Fibroblast of lung (primary cell): Measurements from ENCODE around the gene VIPR2. TPM values are rescaled to one million over a fixed set of nuclear protein-coding genes. Genes with fewer than 3 reads are reported as not detected.
"Not testable (repeated sequence)": the region's sequence is repeated elsewhere in the genome, so short reads cannot be mapped to it uniquely, and the experiment has no call there.

Experiments used
- DNase-seq, 2 donors: peaks; one replicate each; pipeline versions ENCODE4 v3.0.0 to v3.0.0-alpha.2; 2010; ENCODE audit warnings: low read depth in 2 of 2
- H2AFZ ChIP-seq: 2 replicates; pipeline ENCODE4 v1.5.1; 2012; ENCODE audit warnings: low read length, control low read depth, inconsistent platforms
- H3K27ac ChIP-seq: 2 replicates; pipeline ENCODE4 v1.5.1; 2011; ENCODE audit warnings: low read length, control low read depth; ENCODE audit not compliant: insufficient read depth
- H3K27me3 ChIP-seq: 2 replicates; pipeline ENCODE4 v1.5.1; 2011; ENCODE audit warnings: mild to moderate bottlenecking, low read length; ENCODE audit not compliant: control insufficient read depth, insufficient read depth
- H3K36me3 ChIP-seq: 2 replicates; pipeline ENCODE4 v1.5.1; 2011; ENCODE audit warnings: low read length; ENCODE audit not compliant: control insufficient read depth, insufficient read depth
- H3K4me1 ChIP-seq: 2 replicates; pipeline ENCODE4 v1.5.1; 2011; ENCODE audit warnings: low read length; ENCODE audit not compliant: control insufficient read depth, insufficient read depth; ENCODE audit errors: extremely low read depth
- H3K4me2 ChIP-seq: 2 replicates; pipeline ENCODE4 v1.5.1; 2011; ENCODE audit warnings: low read length, control low read depth; ENCODE audit not compliant: insufficient read depth; ENCODE audit errors: extremely low read depth
- H3K4me3 ChIP-seq, 4 experiments: fragments of 200-600 bp in 1 of 4; sonication (generic) in 1 of 4; replicated peaks in 1 of 4; 2 replicates each; pipeline ENCODE4 v1.5.1; 2011 to 2016; ENCODE audit warnings: low read length in 4 of 4, low read depth in 3 of 4, mild to moderate bottlenecking in 3 of 4, control low read depth in 2 of 4, inconsistent platforms in 1 of 4, mixed read lengths in 1 of 4; ENCODE audit not compliant: insufficient read depth in 1 of 4; ENCODE audit errors: control extremely low read depth in 1 of 4
- H3K79me2 ChIP-seq: 2 replicates; pipeline ENCODE4 v1.5.1; 2012; ENCODE audit warnings: mild to moderate bottlenecking, low read length, inconsistent platforms; ENCODE audit not compliant: control insufficient read depth, insufficient read depth
- H3K9ac ChIP-seq: 2 replicates; pipeline ENCODE4 v1.5.1; 2011; ENCODE audit warnings: mild to moderate bottlenecking, low read length, control low read depth; ENCODE audit not compliant: insufficient read depth
- H3K9me3 ChIP-seq: 2 replicates; pipeline ENCODE4 v1.5.1; 2012; ENCODE audit warnings: low read depth, low read length; ENCODE audit not compliant: control insufficient read depth, insufficient read depth
- H4K20me1 ChIP-seq: 2 replicates; pipeline ENCODE4 v1.5.1; 2011; ENCODE audit warnings: low read length; ENCODE audit not compliant: control insufficient read depth, insufficient read depth; ENCODE audit errors: extremely low read depth
- EZH2 ChIP-seq: IDR thresholded peaks from 2 replicates; pipeline ENCODE4 v1.5.1; 2012; ENCODE audit warnings: low read length, control low read depth, mild to moderate bottlenecking; ENCODE audit errors: missing control alignments
- polyA plus RNA-seq, 2 donors: library from polyadenylated mRNA; depleted of rRNA in 1 of 2; stranded (reverse) in 1 of 2; unstranded in 1 of 2; fragments of >200 nt; gene quantifications; 2 replicates each; pipeline ENCODE4 v1.2.1, GENCODE V29; 2011 to 2012; ENCODE audit warnings: missing spikeins in 1 of 2
- total RNA-seq: library from RNA; depleted of rRNA; stranded (reverse); fragments of >200 nt; gene quantifications from 2 replicates; pipeline ENCODE4 v1.2.1, GENCODE V29; 2014
- TF ChIP-seq, protein P1 (sequence below), 2 donors: IDR thresholded peaks in 1 of 2; conservative IDR thresholded peaks in 1 of 2; 1 replicate in 1 of 2; 2 replicates in 1 of 2; pipeline ENCODE4 v1.5.1; 2011 to 2012; ENCODE audit warnings: low read length in 2 of 2, control low read depth in 1 of 2, inconsistent platforms in 1 of 2, low read depth in 1 of 2, mild to moderate bottlenecking in 1 of 2

The VIPR2 gene
- total and polyA plus RNA-seq, 2 donors (not counting 1 experiment from before 2014, with no cell fraction given), result not detected

DNA sequence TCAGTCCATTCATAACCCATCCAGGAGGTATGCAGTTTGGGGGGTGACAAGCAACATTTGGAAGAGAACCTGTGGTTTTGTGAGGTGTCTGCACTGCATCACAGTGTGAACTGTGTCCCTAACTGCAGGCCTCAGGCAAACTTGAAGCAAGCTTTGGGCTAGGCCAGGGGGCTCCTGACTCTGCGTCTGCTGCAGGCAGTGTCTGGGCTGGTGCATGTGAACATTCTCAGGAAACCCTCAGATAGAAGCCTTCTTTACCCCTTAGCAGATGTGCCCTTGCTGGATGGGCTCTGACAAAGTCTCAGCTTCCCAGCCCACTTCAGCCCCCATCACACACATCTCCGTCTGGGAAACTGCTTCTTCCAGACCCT, 61.0 kb downstream of the VIPR2 start:
- H2AFZ ChIP-seq, result no peak overlapping the region
- H3K4me3 ChIP-seq, result no peak overlapping the region
- TF ChIP-seq, protein P1, sequence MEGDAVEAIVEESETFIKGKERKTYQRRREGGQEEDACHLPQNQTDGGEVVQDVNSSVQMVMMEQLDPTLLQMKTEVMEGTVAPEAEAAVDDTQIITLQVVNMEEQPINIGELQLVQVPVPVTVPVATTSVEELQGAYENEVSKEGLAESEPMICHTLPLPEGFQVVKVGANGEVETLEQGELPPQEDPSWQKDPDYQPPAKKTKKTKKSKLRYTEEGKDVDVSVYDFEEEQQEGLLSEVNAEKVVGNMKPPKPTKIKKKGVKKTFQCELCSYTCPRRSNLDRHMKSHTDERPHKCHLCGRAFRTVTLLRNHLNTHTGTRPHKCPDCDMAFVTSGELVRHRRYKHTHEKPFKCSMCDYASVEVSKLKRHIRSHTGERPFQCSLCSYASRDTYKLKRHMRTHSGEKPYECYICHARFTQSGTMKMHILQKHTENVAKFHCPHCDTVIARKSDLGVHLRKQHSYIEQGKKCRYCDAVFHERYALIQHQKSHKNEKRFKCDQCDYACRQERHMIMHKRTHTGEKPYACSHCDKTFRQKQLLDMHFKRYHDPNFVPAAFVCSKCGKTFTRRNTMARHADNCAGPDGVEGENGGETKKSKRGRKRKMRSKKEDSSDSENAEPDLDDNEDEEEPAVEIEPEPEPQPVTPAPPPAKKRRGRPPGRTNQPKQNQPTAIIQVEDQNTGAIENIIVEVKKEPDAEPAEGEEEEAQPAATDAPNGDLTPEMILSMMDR (conservative IDR thresholded peaks at IDR 0.05 in 1 of 2, IDR thresholded peaks at IDR 0.05 in 1 of 2; ENCODE audit: low read depth in 1 of 2, low read length in 2 of 2), result no peak
- no peak for TF ChIP-seq EZH2
- no peaks in the 10 kb centered on the region for H3K9me3 ChIP-seq
- no peak overlapping the region for H3K27ac ChIP-seq
- no peak overlapping the region for H3K9ac ChIP-seq
- H3K4me1 ChIP-seq, result no peaks in the 10 kb centered on the region
- no peaks in the 10 kb centered on the region for H3K79me2 ChIP-seq
- DNase-seq, result no peak
- H4K20me1 ChIP-seq, result no peaks in the 10 kb centered on the region
- no peaks in the 10 kb centered on the region for H3K27me3 ChIP-seq
- no peaks in the 10 kb centered on the region for H3K36me3 ChIP-seq
- no peak overlapping the region for H3K4me2 ChIP-seq

DNA sequence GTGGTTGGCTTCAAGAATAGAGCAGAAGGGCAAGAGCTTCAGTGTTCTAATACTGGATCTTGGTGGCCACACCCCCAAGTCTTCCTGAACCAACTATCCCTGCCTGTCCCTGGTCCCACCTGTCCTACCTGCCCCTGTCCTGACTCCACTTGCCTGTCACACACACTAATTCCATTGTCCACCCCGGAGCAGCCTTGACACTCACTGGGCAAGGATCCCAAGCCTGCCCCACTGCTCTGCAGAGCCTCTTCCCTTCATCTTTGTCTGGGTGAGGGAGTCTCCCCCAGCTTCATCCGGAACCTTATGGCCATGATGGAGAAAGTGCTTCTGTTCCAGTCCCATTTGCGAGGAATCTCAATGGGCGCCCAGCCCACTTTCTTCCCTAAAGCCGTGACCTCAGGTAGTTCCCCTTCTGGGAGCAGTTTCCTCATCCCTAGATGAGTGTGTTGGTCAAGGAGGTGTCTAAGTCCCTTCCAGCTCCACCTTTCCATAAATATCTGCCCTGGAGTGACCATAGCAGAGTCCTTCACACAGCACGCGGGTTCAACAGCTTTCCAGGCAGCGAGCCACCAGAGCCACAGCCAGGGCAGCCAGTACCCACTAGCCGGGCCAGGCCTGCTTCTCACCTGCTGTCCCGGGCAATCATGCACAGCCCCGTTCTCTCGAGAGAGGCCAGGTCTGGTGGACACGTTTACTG, 61.5 kb downstream of the VIPR2 start:
- H3K9me3 ChIP-seq, result no peaks in the 10 kb centered on the region
- no peak overlapping the region for H2AFZ ChIP-seq
- no peak overlapping the region for H3K9ac ChIP-seq
- H3K4me1 ChIP-seq, result no peaks in the 10 kb centered on the region
- H3K27me3 ChIP-seq, result no peaks in the 10 kb centered on the region
- no peak overlapping the region for H3K27ac ChIP-seq
- no peaks in the 10 kb centered on the region for H4K20me1 ChIP-seq
- TF ChIP-seq EZH2, result no peak
- TF ChIP-seq, protein P1 (conservative IDR thresholded peaks at IDR 0.05 in 1 of 2, IDR thresholded peaks at IDR 0.05 in 1 of 2; ENCODE audit: low read depth in 1 of 2, low read length in 2 of 2), result no peak
- no peak overlapping the region for H3K4me3 ChIP-seq
- H3K79me2 ChIP-seq, result no peaks in the 10 kb centered on the region
- no peak overlapping the region for H3K4me2 ChIP-seq
- DNase-seq, result no peak
- H3K36me3 ChIP-seq, result no peaks in the 10 kb centered on the region

DNA sequence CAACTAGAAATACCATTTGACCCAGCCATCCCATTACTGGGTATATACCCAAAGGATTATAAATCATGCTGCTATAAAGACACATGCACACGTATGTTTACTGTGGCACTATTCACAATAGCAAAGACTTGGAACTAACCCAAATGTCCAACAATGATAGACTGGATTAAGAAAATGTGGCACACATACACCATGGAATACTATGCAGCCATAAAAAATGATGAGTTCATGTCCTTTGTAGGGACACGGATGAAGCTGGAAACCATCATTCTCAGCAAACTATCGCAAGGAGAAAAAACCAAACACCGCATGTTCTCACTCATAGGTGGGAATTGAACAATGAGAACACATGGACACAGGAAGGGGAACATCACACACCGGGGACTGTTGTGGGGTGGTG, 62.6 kb downstream of the VIPR2 start:
- H3K4me3 ChIP-seq, H3K27ac ChIP-seq, DNase-seq, H3K4me2 ChIP-seq, H3K9me3 ChIP-seq, H3K9ac ChIP-seq, H3K36me3 ChIP-seq, H3K79me2 ChIP-seq, H4K20me1 ChIP-seq, H2AFZ ChIP-seq, H3K27me3 ChIP-seq, H3K4me1 ChIP-seq: not testable (repeated sequence)
